ENCODE data around the gene AP3B1. TPM values are rescaled to one million over a fixed set of nuclear protein-coding genes. Genes with fewer than 3 reads are reported as not detected.

Gene AP3B1
- total RNA-seq, 1 donor from 2014 or later = 45.5 TPM

- peaks cover 46% of the 10 kb centered on the region for H3K36me3 Mint-ChIP-seq (ENCODE audit: low read depth)
These were observed 41.8 kb downstream of the AP3B1 start for GRCh38 chr5:78252715-78253114.

GRCh38 chr5:78251663-78252284 is 42.7 kb downstream of the AP3B1 start:
- peaks cover 4% of the 10 kb centered on the region for H3K4me1 Mint-ChIP-seq
- intact Hi-C loops (cut with micrococcal nuclease) = no loop called here
- H3K27me3 Mint-ChIP-seq = no peaks in the 10 kb centered on the region
- DNase-seq = no peak
- H3K4me3 Mint-ChIP-seq = no peak overlapping the region
- peaks cover 38% of the 10 kb centered on the region for H3K36me3 Mint-ChIP-seq (ENCODE audit: low read depth)
- no peak overlapping the region for H3K27ac Mint-ChIP-seq
- peaks cover 11% of the 10 kb centered on the region for H3K9me3 Mint-ChIP-seq

More at GRCh38 chr5:78252715-78253114, 41.8 kb downstream of the AP3B1 start:
- Mint-ChIP-seq H3K4me1 (peaks cover 4% of the 10 kb centered on the region), H3K4me3 (no peak overlapping the region), H3K27ac (no peak overlapping the region), H3K27me3 (no peaks in the 10 kb centered on the region), H3K9me3 (peaks cover 11% of the 10 kb centered on the region)
- intact Hi-C loops (cut with micrococcal nuclease) = no loop called here
- no peak for DNase-seq

GRCh38 chr5:78245136-78245535 is 49.4 kb downstream of the AP3B1 start:
- Mint-ChIP-seq H3K27me3 (no peaks in the 10 kb centered on the region), H3K4me3 (no peak overlapping the region), H3K36me3 (ENCODE audit: low read depth) (peaks cover 9% of the 10 kb centered on the region), H3K27ac (no peak overlapping the region), H3K9me3 (no peaks in the 10 kb centered on the region), H3K4me1 (no peaks in the 10 kb centered on the region)
- intact Hi-C loops (cut with micrococcal nuclease) = no loop called here
- DNase-seq = no peak

GRCh38 chr5:78243639-78244038 is 50.9 kb downstream of the AP3B1 start:
- Mint-ChIP-seq H3K4me3 (no peak overlapping the region), H3K4me1 (no peaks in the 10 kb centered on the region), H3K27ac (no peak overlapping the region), H3K36me3 (ENCODE audit: low read depth) (peaks cover 9% of the 10 kb centered on the region), H3K27me3 (no peaks in the 10 kb centered on the region), H3K9me3 (no peaks in the 10 kb centered on the region)
- DNase-seq = no peak
- intact Hi-C loops (cut with micrococcal nuclease) = no loop called here

GRCh38 chr5:78243091-78243490 is 51.4 kb downstream of the AP3B1 start:
- Mint-ChIP-seq H3K4me1 (no peaks in the 10 kb centered on the region), H3K9me3 (no peaks in the 10 kb centered on the region), H3K4me3 (no peak overlapping the region), H3K27ac (no peak overlapping the region), H3K36me3 (ENCODE audit: low read depth) (peaks cover 10% of the 10 kb centered on the region), H3K27me3 (no peaks in the 10 kb centered on the region)
- no peak for DNase-seq
- intact Hi-C loops (cut with micrococcal nuclease) = no loop called here

GRCh38 chr5:78242001-78242400 is 52.5 kb downstream of the AP3B1 start:
- no peaks in the 10 kb centered on the region for H3K9me3 Mint-ChIP-seq
- DNase-seq = no peak
- H3K27me3 Mint-ChIP-seq = no peaks in the 10 kb centered on the region
- no peak overlapping the region for H3K4me3 Mint-ChIP-seq
- no peaks in the 10 kb centered on the region for H3K4me1 Mint-ChIP-seq
- H3K36me3 Mint-ChIP-seq (ENCODE audit: low read depth) = peaks cover 10% of the 10 kb centered on the region
- H3K27ac Mint-ChIP-seq = no peak overlapping the region
- intact Hi-C loops (cut with micrococcal nuclease) = no loop called here

- peaks cover 3% of the 10 kb centered on the region for H3K4me1 Mint-ChIP-seq
- intact Hi-C loops (cut with micrococcal nuclease) = no loop called here
- no peak for DNase-seq
- peaks cover 10% of the 10 kb centered on the region for H3K36me3 Mint-ChIP-seq (ENCODE audit: low read depth)
- H3K27ac Mint-ChIP-seq = no peak overlapping the region
- no peaks in the 10 kb centered on the region for H3K9me3 Mint-ChIP-seq
- H3K27me3 Mint-ChIP-seq = no peaks in the 10 kb centered on the region
- no peak overlapping the region for H3K4me3 Mint-ChIP-seq
These were observed 56.6 kb downstream of the AP3B1 start for GRCh38 chr5:78237911-78238310.

- Mint-ChIP-seq H3K36me3 (ENCODE audit: low read depth) (peaks cover 10% of the 10 kb centered on the region), H3K27me3 (no peaks in the 10 kb centered on the region), H3K27ac (no peak overlapping the region), H3K9me3 (no peaks in the 10 kb centered on the region), H3K4me1 (peaks cover 3% of the 10 kb centered on the region), H3K4me3 (no peak overlapping the region)
- no peak for DNase-seq
- intact Hi-C loops (cut with micrococcal nuclease) = no loop called here
These were observed 58.5 kb downstream of the AP3B1 start for GRCh38 chr5:78236046-78236445.

- Mint-ChIP-seq H3K27me3 (no peaks in the 10 kb centered on the region), H3K27ac (no peak overlapping the region), H3K9me3 (no peaks in the 10 kb centered on the region), H3K4me1 (peaks cover 3% of the 10 kb centered on the region), H3K4me3 (no peak overlapping the region), H3K36me3 (ENCODE audit: low read depth) (peaks cover 8% of the 10 kb centered on the region)
- intact Hi-C loops (cut with micrococcal nuclease) = no loop called here
- DNase-seq = no peak
These were observed 59.2 kb downstream of the AP3B1 start for GRCh38 chr5:78235289-78235688.

- no peaks in the 10 kb centered on the region for H3K9me3 Mint-ChIP-seq
- no peak overlapping the region for H3K27ac Mint-ChIP-seq
- no peak overlapping the region for H3K4me3 Mint-ChIP-seq
- peaks cover 5% of the 10 kb centered on the region for H3K36me3 Mint-ChIP-seq (ENCODE audit: low read depth)
- H3K4me1 Mint-ChIP-seq = peaks cover 3% of the 10 kb centered on the region
- no peak for DNase-seq
- intact Hi-C loops (cut with micrococcal nuclease) = no loop called here
- no peaks in the 10 kb centered on the region for H3K27me3 Mint-ChIP-seq
These were observed 59.7 kb downstream of the AP3B1 start for GRCh38 chr5:78234804-78235203.

GRCh38 chr5:78232163-78232562 is 62.3 kb downstream of the AP3B1 start:
- intact Hi-C loops (cut with micrococcal nuclease) = no loop called here
- H3K36me3 Mint-ChIP-seq (ENCODE audit: low read depth) = peaks cover 2% of the 10 kb centered on the region
- peaks cover 3% of the 10 kb centered on the region for H3K4me1 Mint-ChIP-seq
- no peak overlapping the region for H3K4me3 Mint-ChIP-seq
- DNase-seq = no peak
- H3K27me3 Mint-ChIP-seq = no peaks in the 10 kb centered on the region
- no peak overlapping the region for H3K27ac Mint-ChIP-seq
- no peaks in the 10 kb centered on the region for H3K9me3 Mint-ChIP-seq

- peaks cover 8% of the 10 kb centered on the region for H3K4me1 Mint-ChIP-seq
- H3K27ac Mint-ChIP-seq = no peak overlapping the region
- intact Hi-C loops (cut with micrococcal nuclease) = no loop called here
- no peaks in the 10 kb centered on the region for H3K9me3 Mint-ChIP-seq
- no peaks in the 10 kb centered on the region for H3K27me3 Mint-ChIP-seq
- no peak overlapping the region for H3K4me3 Mint-ChIP-seq
- no peak for DNase-seq
- H3K36me3 Mint-ChIP-seq (ENCODE audit: low read depth) = peaks cover 33% of the 10 kb centered on the region
These were observed 70.1 kb downstream of the AP3B1 start for GRCh38 chr5:78224358-78224757.

GRCh38 chr5:78221964-78222451 is 72.5 kb downstream of the AP3B1 start:
- intact Hi-C loops (cut with micrococcal nuclease) = no loop called here
- DNase-seq = no peak
- H3K27ac Mint-ChIP-seq = no peak overlapping the region
- peaks cover 33% of the 10 kb centered on the region for H3K36me3 Mint-ChIP-seq (ENCODE audit: low read depth)
- peaks cover 8% of the 10 kb centered on the region for H3K4me1 Mint-ChIP-seq
- H3K4me3 Mint-ChIP-seq = no peak overlapping the region
- no peaks in the 10 kb centered on the region for H3K9me3 Mint-ChIP-seq
- no peaks in the 10 kb centered on the region for H3K27me3 Mint-ChIP-seq

GRCh38 chr5:78221467-78221866 is 73.0 kb downstream of the AP3B1 start:
- Mint-ChIP-seq H3K36me3 (ENCODE audit: low read depth) (peaks cover 33% of the 10 kb centered on the region), H3K9me3 (no peaks in the 10 kb centered on the region), H3K4me3 (no peak overlapping the region), H3K27ac (no peak overlapping the region), H3K27me3 (no peaks in the 10 kb centered on the region), H3K4me1 (peaks cover 8% of the 10 kb centered on the region)
- no peak for DNase-seq
- intact Hi-C loops (cut with micrococcal nuclease) = no loop called here

GRCh38 chr5:78215972-78216371 is 78.5 kb downstream of the AP3B1 start:
- Mint-ChIP-seq H3K27ac (no peak overlapping the region), H3K9me3 (no peaks in the 10 kb centered on the region), H3K27me3 (no peaks in the 10 kb centered on the region), H3K36me3 (ENCODE audit: low read depth) (peaks cover 20% of the 10 kb centered on the region), H3K4me3 (no peak overlapping the region), H3K4me1 (peaks cover 2% of the 10 kb centered on the region)
- intact Hi-C loops (cut with micrococcal nuclease) = no loop called here
- no peak for DNase-seq

Data from activated CD4-positive, alpha-beta T cell treated with anti-CD3 and anti-CD28 coated beads, Interleukin-2, amount 10 ng/mL, durations not matched to agents 24 days and 14 days (primary cell).